Superior temporal gyrus (tissue), 1 donor: Measurements from ENCODE around the gene TCAP.
"Not testable (repeated sequence)": the region's sequence is repeated elsewhere in the genome, so short reads cannot be mapped to it uniquely, and the experiment has no call there.

Source experiments
- DNase-seq: peaks from one replicate; pipeline ENCODE4 v3.0.0-alpha.2; 2016; ENCODE audit errors: extremely low spot score

Gene TCAP

GRCh38 chr17:39683295-39683939 lies 18.3 kb downstream of the TCAP start:
- DNase-seq: no peak

- DNase-seq: no peak
Observed at GRCh38 chr17:39684369-39685192, 19.4 kb downstream of the TCAP start.

- DNase-seq: no peak
Observed at GRCh38 chr17:39687101-39687545, 22.0 kb downstream of the TCAP start.

GRCh38 chr17:39687546-39688474 lies 22.7 kb downstream of the TCAP start, which contains the start of gene PGAP3:
Gene PGAP3, minus strand, starts transcription at chr17:39688057. Its CDS starts 43 bp downstream, at chr17:39688014.
- DNase-seq: peak; percentile 96

GRCh38 chr17:39688475-39688835 lies 23.3 kb downstream of the TCAP start:
- no peak for DNase-seq

GRCh38 chr17:39688945-39689344 lies 23.8 kb downstream of the TCAP start:
- no peak for DNase-seq

GRCh38 chr17:39694593-39694992 lies 29.4 kb downstream of the TCAP start:
- DNase-seq: no peak

GRCh38 chr17:39695089-39695474 lies 29.9 kb downstream of the TCAP start:
- no peak for DNase-seq

- no peak for DNase-seq
Observed at GRCh38 chr17:39696731-39697130, 31.6 kb downstream of the TCAP start.

- no peak for DNase-seq
Observed at GRCh38 chr17:39697961-39698360, 32.8 kb downstream of the TCAP start.

- not testable (repeated sequence) for DNase-seq
Observed at GRCh38 chr17:39699157-39699817, 34.1 kb downstream of the TCAP start.

- DNase-seq: no peak
Observed at GRCh38 chr17:39699818-39700147, 34.6 kb downstream of the TCAP start, which contains the start of gene ERBB2. Gene ERBB2, plus strand, starts transcription at chr17:39700064. Its CDS starts 175 bp downstream, at chr17:39700239.

- no peak for DNase-seq
Observed at GRCh38 chr17:39700148-39700987, 35.2 kb downstream of the TCAP start.

GRCh38 chr17:39701012-39701783 lies 36.0 kb downstream of the TCAP start:
- DNase-seq: no peak

- no peak for DNase-seq
Observed at GRCh38 chr17:39701784-39702422, 36.8 kb downstream of the TCAP start.

GRCh38 chr17:39702901-39703893 lies 38.0 kb downstream of the TCAP start:
- no peak for DNase-seq

- no peak for DNase-seq
Observed at GRCh38 chr17:39703913-39704312, 38.8 kb downstream of the TCAP start.
